Small intestine (tissue), 7 donors: ENCODE measurements around the gene PSIP1. TPM values are rescaled to one million over a fixed set of nuclear protein-coding genes. Genes with fewer than 3 reads are reported as not detected.
"Not testable (repeated sequence)": the region's sequence is repeated elsewhere in the genome, so short reads cannot be mapped to it uniquely, and the experiment has no call there.

Experiments used
- DNase-seq, 2 donors: peaks; one replicate each; pipeline versions ENCODE4 v3.0.0 to v3.0.0-alpha.2; 2013
- FAIRE-seq: peaks from 2 replicates; lab custom pipeline; 2012; peaks lifted over from hg19 to GRCh38; lab: Jason Lieb, UNC
- H3K27ac ChIP-seq, 3 donors: one replicate each; pipeline ENCODE4 v1.5.1; 2013; ENCODE audit warnings: low read length in 2 of 3, mild to moderate bottlenecking in 2 of 3, control low read depth in 1 of 3, inconsistent platforms in 1 of 3, low read depth in 1 of 3, moderate library complexity in 1 of 3
- H3K27me3 ChIP-seq, 3 donors: one replicate each; pipeline ENCODE4 v1.6.1; 2013; ENCODE audit warnings: low read length in 3 of 3, inconsistent platforms in 1 of 3; ENCODE audit not compliant: control insufficient read depth in 3 of 3, insufficient read depth in 3 of 3
- H3K36me3 ChIP-seq, 3 donors: one replicate each; pipeline ENCODE4 v1.6.1; 2013; ENCODE audit warnings: low read length in 3 of 3, inconsistent platforms in 1 of 3, low read depth in 1 of 3, mild to moderate bottlenecking in 1 of 3, moderate library complexity in 1 of 3; ENCODE audit not compliant: control insufficient read depth in 3 of 3, insufficient read depth in 2 of 3
- H3K4me1 ChIP-seq, 3 donors: one replicate each; pipeline ENCODE4 v1.6.1; 2013; ENCODE audit warnings: low read length in 2 of 3, inconsistent platforms in 1 of 3, low read depth in 1 of 3, mild to moderate bottlenecking in 1 of 3, moderate library complexity in 1 of 3; ENCODE audit not compliant: control insufficient read depth in 3 of 3, insufficient read depth in 2 of 3
- H3K4me3 ChIP-seq, 3 donors: one replicate each; pipeline ENCODE4 v1.5.1; 2013; ENCODE audit warnings: low read length in 3 of 3, control low read depth in 1 of 3, inconsistent platforms in 1 of 3, low read depth in 1 of 3, mild to moderate bottlenecking in 1 of 3, moderate library complexity in 1 of 3
- H3K9me3 ChIP-seq, 2 donors: one replicate each; pipeline ENCODE4 v1.6.1; 2013; ENCODE audit warnings: low read depth in 1 of 2, low read length in 1 of 2; ENCODE audit not compliant: control insufficient read depth in 2 of 2, insufficient read depth in 1 of 2
- WGBS, 3 donors: extraction: QIAGEN DNeasy Blood & Tissue Kit; methylation state at CpG; one replicate each; pipeline ENCODE4 v1.1.7; 2013; 5-methylcytosine and 5-hydroxymethylcytosine counted together
- polyA plus RNA-seq, 4 donors: library from polyadenylated mRNA; stranded (reverse) in 3 of 4; unstranded in 1 of 4; fragments of 200-250 nt in 3 of 4; fragments of 120-200 nt in 1 of 4; gene quantifications; one replicate each; pipeline versions ENCODE4 v1.2.1 to v1.2.3, GENCODE V29; 2013
- donor health status: healthy with polysubstance abuse.
- donor health status: control.
- donor health status: control.
- donor health status: Bipolar disorder and iron deficiency.
- donor health status: healthy.

The PSIP1 gene
- polyA plus RNA-seq, 4 donors, result 10.1 to 60.8 (median 25.3) TPM

- Histone ChIP-seq H3K9me3 (no peaks in the 10 kb centered on the region), H3K4me3 (no peak overlapping the region), H3K36me3 (no peaks in the 10 kb centered on the region), H3K27me3 (no peaks in the 10 kb centered on the region), H3K27ac (no peak overlapping the region), H3K4me1 (no peaks in the 10 kb centered on the region)
- DNase-seq (no peak), FAIRE-seq (no peak)
- 41 to 57% (median 52%) methylated on average over 1 of the region's 1 CpG for WGBS, 3 donors
Observed at GRCh38 chr9:15531380-15531779, 20.6 kb upstream of the PSIP1 start.

- no peak overlapping the region for H3K4me3 ChIP-seq
- 34 to 61% (median 41%) methylated on average over 4 of the region's 4 CpGs for WGBS, 3 donors
- FAIRE-seq, result no peak
- H3K27ac ChIP-seq, result no peak overlapping the region
- no peaks in the 10 kb centered on the region for H3K27me3 ChIP-seq
- H3K4me1 ChIP-seq, result no peaks in the 10 kb centered on the region
- H3K36me3 ChIP-seq, result no peaks in the 10 kb centered on the region
- DNase-seq, result no peak
- no peaks in the 10 kb centered on the region for H3K9me3 ChIP-seq
Observed at GRCh38 chr9:15529566-15530324, 19.0 kb upstream of the PSIP1 start.

- not testable (repeated sequence) for DNase-seq, H3K36me3 ChIP-seq, FAIRE-seq, H3K9me3 ChIP-seq, H3K4me1 ChIP-seq, H3K27ac ChIP-seq, H3K4me3 ChIP-seq, H3K27me3 ChIP-seq
- 85 to 94% (median 92%) methylated on average over 5 of the region's 5 CpGs for WGBS, 3 donors
Observed at GRCh38 chr9:15527035-15527434, 16.3 kb upstream of the PSIP1 start.

DNA sequence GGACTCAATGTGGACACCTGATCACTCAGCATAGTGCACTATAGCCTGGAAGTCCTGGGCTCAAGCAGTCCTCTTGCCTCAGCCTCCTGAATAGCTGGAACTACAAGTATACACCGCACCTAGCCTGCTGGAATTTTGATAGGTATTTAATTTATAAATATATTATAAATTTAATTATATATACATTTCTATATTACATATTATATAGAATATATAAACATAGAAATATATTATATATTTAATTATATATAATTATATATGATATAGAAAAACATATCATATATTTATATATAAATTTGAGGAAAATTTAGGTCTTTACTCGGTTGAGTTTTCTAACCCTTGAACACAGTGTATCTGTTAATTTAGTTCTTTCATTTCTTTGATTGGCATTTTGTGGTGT, 15.2 kb upstream of the PSIP1 start:
- DNase-seq (no peak), FAIRE-seq (no peak)
- no peak overlapping the region for H3K4me3 ChIP-seq
- no peaks in the 10 kb centered on the region for H3K4me1 ChIP-seq
- H3K9me3 ChIP-seq, result no peaks in the 10 kb centered on the region
- no peak overlapping the region for H3K27ac ChIP-seq
- no peaks in the 10 kb centered on the region for H3K27me3 ChIP-seq
- H3K36me3 ChIP-seq, result no peaks in the 10 kb centered on the region
- WGBS, 3 donors, result 50 to 91% (median 88%) methylated on average over 2 of the region's 2 CpGs

DNA sequence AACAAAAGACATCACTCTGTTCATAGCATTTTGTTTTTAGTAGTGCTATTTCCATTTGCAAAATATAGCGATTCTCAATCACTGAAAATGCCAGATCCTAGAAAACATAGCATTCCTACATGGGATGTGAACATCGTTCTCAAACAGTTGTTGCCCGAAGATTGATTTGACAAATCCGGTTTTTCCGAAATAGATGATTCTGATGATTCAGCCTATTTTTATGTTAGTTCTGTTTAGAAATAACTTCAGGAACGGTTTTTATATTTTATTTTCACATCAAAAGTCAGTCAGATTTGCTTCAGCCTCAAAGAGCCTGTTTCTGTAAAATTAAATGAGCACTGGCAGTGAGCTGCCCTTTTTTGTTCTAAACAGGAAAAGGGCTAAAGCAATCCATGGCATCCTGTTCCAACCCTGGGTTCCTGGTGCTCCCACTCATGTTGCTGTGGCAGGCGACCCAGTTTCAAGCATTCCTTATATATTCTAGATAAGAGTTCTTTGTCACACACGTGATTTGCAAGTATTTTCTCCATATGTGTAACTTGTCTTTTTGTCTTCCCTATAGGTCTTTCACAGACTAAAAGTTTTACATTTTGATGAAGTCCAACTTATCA, 14.2 kb upstream of the PSIP1 start:
- DNase-seq, result no peak
- Histone ChIP-seq H3K27ac (no peak overlapping the region), H3K4me1 (no peaks in the 10 kb centered on the region), H3K4me3 (no peak overlapping the region), H3K27me3 (no peaks in the 10 kb centered on the region), H3K9me3 (no peaks in the 10 kb centered on the region), H3K36me3 (no peaks in the 10 kb centered on the region)
- 66 to 70% (median 69%) methylated on average over 8 of the region's 8 CpGs for WGBS, 3 donors
- FAIRE-seq, result no peak

- Histone ChIP-seq H3K9me3 (no peaks in the 10 kb centered on the region), H3K4me3 (no peak overlapping the region), H3K27me3 (no peaks in the 10 kb centered on the region), H3K27ac (no peak overlapping the region), H3K36me3 (no peaks in the 10 kb centered on the region), H3K4me1 (no peaks in the 10 kb centered on the region)
- FAIRE-seq, result no peak
- DNase-seq, result no peak
- 90 to 94% (median 91%) methylated on average over 3 of the region's 3 CpGs for WGBS, 3 donors
Observed at GRCh38 chr9:15522130-15522755, 11.5 kb upstream of the PSIP1 start.

DNA sequence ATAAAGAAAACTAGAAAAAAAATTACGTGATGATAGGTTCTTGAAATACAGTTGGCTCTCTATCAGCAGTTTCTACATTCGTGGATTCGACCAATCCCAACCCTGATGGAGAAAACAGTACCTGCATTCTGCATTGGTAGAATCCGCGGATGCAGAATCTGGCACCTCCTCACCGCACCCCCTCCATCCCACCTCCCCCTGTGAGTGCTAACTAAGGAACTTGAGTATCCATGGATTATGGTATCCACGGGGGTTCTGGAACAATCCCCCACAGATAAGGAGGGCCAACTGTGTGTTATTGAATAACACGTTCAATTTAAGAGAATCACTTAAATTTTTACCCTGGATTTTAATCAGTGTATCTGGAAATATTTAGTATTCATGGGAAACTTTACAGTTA, 10.5 kb upstream of the PSIP1 start:
- Histone ChIP-seq H3K4me1 (no peaks in the 10 kb centered on the region), H3K27me3 (no peaks in the 10 kb centered on the region), H3K9me3 (no peaks in the 10 kb centered on the region), H3K27ac (no peak overlapping the region), H3K36me3 (no peaks in the 10 kb centered on the region), H3K4me3 (no peak overlapping the region)
- 80 to 85% (median 84%) methylated on average over 8 of the region's 8 CpGs for WGBS, 3 donors
- DNase-seq (no peak), FAIRE-seq (no peak)

DNA sequence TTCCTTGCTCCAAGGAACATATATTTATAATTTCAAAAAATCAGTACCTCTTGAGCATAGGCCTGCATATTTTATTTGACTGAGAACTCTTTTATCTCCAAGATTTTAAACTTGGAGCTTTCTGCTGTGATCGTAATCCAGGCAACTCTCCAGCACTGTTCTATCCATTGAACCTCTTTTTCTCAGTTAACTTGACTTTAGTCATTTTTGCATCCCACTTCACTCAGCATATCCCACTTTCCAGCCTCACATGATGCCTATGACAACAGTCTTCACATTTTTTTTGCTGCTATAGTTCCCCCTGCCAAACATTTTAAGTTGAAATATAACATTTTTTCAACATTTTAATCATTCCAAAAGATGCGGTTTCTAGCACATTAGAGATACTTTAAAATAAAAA, 9.1 kb upstream of the PSIP1 start:
- H3K27me3 ChIP-seq, result no peaks in the 10 kb centered on the region
- no peaks in the 10 kb centered on the region for H3K36me3 ChIP-seq
- H3K4me1 ChIP-seq, result no peaks in the 10 kb centered on the region
- FAIRE-seq, result no peak
- no peak overlapping the region for H3K27ac ChIP-seq
- DNase-seq, result no peak
- no peak overlapping the region for H3K4me3 ChIP-seq
- 88 to 96% (median 92%) methylated on average over 2 of the region's 2 CpGs for WGBS, 3 donors
- H3K9me3 ChIP-seq, result no peaks in the 10 kb centered on the region
